GM19238 (cell line): ENCODE data around the gene GTF3C6.
A peak's percentile ranks its signal among the peaks of the same experiment; 100 is the strongest.
"Not testable (repeated sequence)": the region's sequence is repeated elsewhere in the genome, so short reads cannot be mapped to it uniquely, and the experiment has no call there.

Experiments
- DNase-seq: peaks from one replicate; pipeline ENCODE4 v3.0.0; 2011; ENCODE audit warnings: low spot score; ENCODE audit not compliant: insufficient read length

Gene GTF3C6

GRCh38 chr6:110958329-110959192 lies at the start of gene GTF3C6:
TSS of gene GTF3C6 (plus strand) at chr6:110958706. CDS start at chr6:110958770, 64 bp downstream.
- DNase-seq: peak; percentile 82

GRCh38 chr6:110930781-110931180 lies 27.7 kb upstream of the GTF3C6 start:
- DNase-seq: no peak

- no peak for DNase-seq
Measured at GRCh38 chr6:110933912-110934311, 24.6 kb upstream of the GTF3C6 start.

- DNase-seq: no peak
Measured at GRCh38 chr6:110934381-110934898, 24.1 kb upstream of the GTF3C6 start.

- no peak for DNase-seq
Measured at GRCh38 chr6:110935171-110935570, 23.3 kb upstream of the GTF3C6 start.

GRCh38 chr6:110938171-110938570 lies 20.3 kb upstream of the GTF3C6 start:
- no peak for DNase-seq

GRCh38 chr6:110939429-110940200 lies 18.9 kb upstream of the GTF3C6 start:
- DNase-seq: no peak

- DNase-seq: peak; percentile 29
Measured at GRCh38 chr6:110944681-110945151, 13.8 kb upstream of the GTF3C6 start.

- no peak for DNase-seq
Measured at GRCh38 chr6:110946498-110946897, 12.0 kb upstream of the GTF3C6 start.

- no peak for DNase-seq
Measured at GRCh38 chr6:110949679-110950285, 8.7 kb upstream of the GTF3C6 start.

GRCh38 chr6:110950440-110950839 lies 8.1 kb upstream of the GTF3C6 start:
- DNase-seq: no peak

GRCh38 chr6:110951008-110951407 lies 7.5 kb upstream of the GTF3C6 start:
- DNase-seq: no peak

GRCh38 chr6:110951986-110952794 lies 6.3 kb upstream of the GTF3C6 start:
- no peak for DNase-seq

GRCh38 chr6:110953633-110954303 lies 4.7 kb upstream of the GTF3C6 start:
- DNase-seq: no peak

- DNase-seq: no peak
Measured at GRCh38 chr6:110960014-110960390, 1.5 kb downstream of the GTF3C6 start.

- not testable (repeated sequence) for DNase-seq
Measured at GRCh38 chr6:110962636-110963035, 4.1 kb downstream of the GTF3C6 start.

- no peak for DNase-seq
Measured at GRCh38 chr6:110965629-110966229, 7.2 kb downstream of the GTF3C6 start.

GRCh38 chr6:110968661-110969060 lies 10.2 kb downstream of the GTF3C6 start:
- not testable (repeated sequence) for DNase-seq

- no peak for DNase-seq
Measured at GRCh38 chr6:110971468-110971867, 13.0 kb downstream of the GTF3C6 start.

- DNase-seq: no peak
Measured at GRCh38 chr6:110976575-110976974, 18.1 kb downstream of the GTF3C6 start.
